DND-41 (cell line): ENCODE data around the gene WDR77.

Experiments used
- EZH2 ChIP-seq: IDR thresholded peaks from 3 replicates; pipeline ENCODE4 v1.6.1; 2012; ENCODE audit warnings: borderline replicate concordance, low read depth, mild to moderate bottlenecking, moderate library complexity, low read length, inconsistent platforms; ENCODE audit not compliant: severe bottlenecking
- TF ChIP-seq, protein P1 (sequence below): IDR thresholded peaks from 2 replicates; pipeline ENCODE4 v1.5.1; 2012; ENCODE audit warnings: borderline replicate concordance, low read length, moderate library complexity, mild to moderate bottlenecking; ENCODE audit not compliant: poor library complexity, severe bottlenecking; ENCODE audit errors: extremely low read depth

DNA sequence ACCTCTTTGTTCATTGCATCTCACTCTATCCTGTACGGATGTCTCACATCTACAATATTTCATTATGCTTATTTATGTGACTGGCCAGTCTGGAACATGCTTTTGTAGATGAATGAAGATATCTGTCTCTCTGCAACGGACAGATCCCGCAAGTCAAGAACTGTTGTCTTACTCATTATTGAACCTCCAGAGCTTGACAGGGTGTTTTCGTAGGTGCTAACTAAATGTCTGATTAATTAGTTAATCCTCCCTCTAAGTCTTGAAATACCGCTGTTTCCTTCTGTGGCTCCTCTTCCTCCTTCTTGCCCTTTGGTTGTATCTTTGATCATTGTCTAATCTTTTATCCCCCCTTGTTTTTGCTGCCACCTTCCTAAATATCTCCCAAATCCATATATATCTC lies 21.5 kb upstream of the WDR77 start:
- TF ChIP-seq, protein P1, sequence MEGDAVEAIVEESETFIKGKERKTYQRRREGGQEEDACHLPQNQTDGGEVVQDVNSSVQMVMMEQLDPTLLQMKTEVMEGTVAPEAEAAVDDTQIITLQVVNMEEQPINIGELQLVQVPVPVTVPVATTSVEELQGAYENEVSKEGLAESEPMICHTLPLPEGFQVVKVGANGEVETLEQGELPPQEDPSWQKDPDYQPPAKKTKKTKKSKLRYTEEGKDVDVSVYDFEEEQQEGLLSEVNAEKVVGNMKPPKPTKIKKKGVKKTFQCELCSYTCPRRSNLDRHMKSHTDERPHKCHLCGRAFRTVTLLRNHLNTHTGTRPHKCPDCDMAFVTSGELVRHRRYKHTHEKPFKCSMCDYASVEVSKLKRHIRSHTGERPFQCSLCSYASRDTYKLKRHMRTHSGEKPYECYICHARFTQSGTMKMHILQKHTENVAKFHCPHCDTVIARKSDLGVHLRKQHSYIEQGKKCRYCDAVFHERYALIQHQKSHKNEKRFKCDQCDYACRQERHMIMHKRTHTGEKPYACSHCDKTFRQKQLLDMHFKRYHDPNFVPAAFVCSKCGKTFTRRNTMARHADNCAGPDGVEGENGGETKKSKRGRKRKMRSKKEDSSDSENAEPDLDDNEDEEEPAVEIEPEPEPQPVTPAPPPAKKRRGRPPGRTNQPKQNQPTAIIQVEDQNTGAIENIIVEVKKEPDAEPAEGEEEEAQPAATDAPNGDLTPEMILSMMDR, result no peak
- no peak for TF ChIP-seq EZH2
